Neural cell (in vitro differentiated cells): ENCODE measurements around the gene GNAQ.

Experiments
- CTCF ChIP-seq: fragments of 450-650 bp; IDR thresholded peaks from 2 replicates; pipeline ENCODE4 v1.5.1; 2014; ENCODE audit warnings: antibody characterized with exemption, mild to moderate bottlenecking, moderate library complexity; ENCODE audit not compliant: poor library complexity, severe bottlenecking
- EZH2 ChIP-seq: fragments of 200-600, 300-800 bp; shearing (Covaris generic), sonication (generic); IDR thresholded peaks from 2 replicates; pipeline ENCODE4 v1.6.1; 2014; ENCODE audit warnings: antibody characterized with exemption, low read length, borderline replicate concordance, mild to moderate bottlenecking; ENCODE audit not compliant: insufficient read depth, poor library complexity, severe bottlenecking
- POLR2AphosphoS5 ChIP-seq: IDR thresholded peaks from 2 replicates; pipeline ENCODE4 v1.6.1; 2012
- SMC3 ChIP-seq: fragments of 450-650 bp; conservative IDR thresholded peaks from 2 replicates; pipeline ENCODE4 v1.6.1; 2014; ENCODE audit warnings: antibody characterized with exemption, mild to moderate bottlenecking, moderate library complexity; ENCODE audit not compliant: poor library complexity
- TF ChIP-seq, protein P1 (sequence below): IDR thresholded peaks from 2 replicates; pipeline ENCODE4 v1.6.1; 2012; ENCODE audit warnings: borderline replicate concordance

GRCh38 chr9:78032730-78033457 is 1.3 kb upstream of the GNAQ start:
- TF ChIP-seq CTCF (no peak), EZH2 (no peak), POLR2AphosphoS5 (no peak), SMC3 (no peak)
- TF ChIP-seq, protein P1, sequence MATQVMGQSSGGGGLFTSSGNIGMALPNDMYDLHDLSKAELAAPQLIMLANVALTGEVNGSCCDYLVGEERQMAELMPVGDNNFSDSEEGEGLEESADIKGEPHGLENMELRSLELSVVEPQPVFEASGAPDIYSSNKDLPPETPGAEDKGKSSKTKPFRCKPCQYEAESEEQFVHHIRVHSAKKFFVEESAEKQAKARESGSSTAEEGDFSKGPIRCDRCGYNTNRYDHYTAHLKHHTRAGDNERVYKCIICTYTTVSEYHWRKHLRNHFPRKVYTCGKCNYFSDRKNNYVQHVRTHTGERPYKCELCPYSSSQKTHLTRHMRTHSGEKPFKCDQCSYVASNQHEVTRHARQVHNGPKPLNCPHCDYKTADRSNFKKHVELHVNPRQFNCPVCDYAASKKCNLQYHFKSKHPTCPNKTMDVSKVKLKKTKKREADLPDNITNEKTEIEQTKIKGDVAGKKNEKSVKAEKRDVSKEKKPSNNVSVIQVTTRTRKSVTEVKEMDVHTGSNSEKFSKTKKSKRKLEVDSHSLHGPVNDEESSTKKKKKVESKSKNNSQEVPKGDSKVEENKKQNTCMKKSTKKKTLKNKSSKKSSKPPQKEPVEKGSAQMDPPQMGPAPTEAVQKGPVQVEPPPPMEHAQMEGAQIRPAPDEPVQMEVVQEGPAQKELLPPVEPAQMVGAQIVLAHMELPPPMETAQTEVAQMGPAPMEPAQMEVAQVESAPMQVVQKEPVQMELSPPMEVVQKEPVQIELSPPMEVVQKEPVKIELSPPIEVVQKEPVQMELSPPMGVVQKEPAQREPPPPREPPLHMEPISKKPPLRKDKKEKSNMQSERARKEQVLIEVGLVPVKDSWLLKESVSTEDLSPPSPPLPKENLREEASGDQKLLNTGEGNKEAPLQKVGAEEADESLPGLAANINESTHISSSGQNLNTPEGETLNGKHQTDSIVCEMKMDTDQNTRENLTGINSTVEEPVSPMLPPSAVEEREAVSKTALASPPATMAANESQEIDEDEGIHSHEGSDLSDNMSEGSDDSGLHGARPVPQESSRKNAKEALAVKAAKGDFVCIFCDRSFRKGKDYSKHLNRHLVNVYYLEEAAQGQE, result no peak
